SK-N-SH treated with all-trans-retinoic acid at 6 μM for 48 hours (cell line): ENCODE measurements around the gene ACSM3.

Experiments
- ATAC-seq: fragments of 200-7000 bp; cut with Tn5 transposase; 3 replicates; pipeline ENCODE4 v1.9.1; 2020; ENCODE audit warnings: mild to moderate bottlenecking, moderate library complexity
- ARNTL ChIP-seq: fragments of 450-650 bp; formaldehyde crosslinking; IDR thresholded peaks from 2 replicates; pipeline ENCODE4 v1.5.0; 2020; ENCODE audit warnings: low read depth, mild to moderate bottlenecking, moderate library complexity, borderline replicate concordance
- BACH2 ChIP-seq: fragments of 250-450 bp; sonication (Bioruptor Pico); IDR thresholded peaks from 2 replicates; pipeline ENCODE4 v1.9.0; 2021; ENCODE audit warnings: mild to moderate bottlenecking, borderline replicate concordance
- CSRNP3 ChIP-seq: fragments of 250-450 bp; sonication (Bioruptor Pico); IDR thresholded peaks from 2 replicates; pipeline ENCODE4 v1.5.1; 2021; ENCODE audit warnings: mild to moderate bottlenecking, moderate library complexity
- ESRRG ChIP-seq: fragments of 250-450 bp; sonication (Bioruptor Pico); IDR thresholded peaks from 2 replicates; pipeline ENCODE4 v1.6.1; 2021; ENCODE audit warnings: mild to moderate bottlenecking
- GLIS3 ChIP-seq: fragments of 250-450 bp; sonication (Bioruptor Pico); IDR thresholded peaks from 2 replicates; pipeline ENCODE4 v1.5.0; 2020; ENCODE audit warnings: mild to moderate bottlenecking, moderate library complexity
- ISL1 ChIP-seq: fragments of 250-450 bp; sonication (Bioruptor Pico); IDR thresholded peaks from 2 replicates; pipeline ENCODE4 v2.1.2; 2022; ENCODE audit warnings: mild to moderate bottlenecking, moderate library complexity
- OSR1 ChIP-seq: fragments of 250-450 bp; sonication (Bioruptor Pico); IDR thresholded peaks from 2 replicates; pipeline ENCODE4 v1.8.0; 2022; ENCODE audit warnings: moderate library complexity, mild to moderate bottlenecking, inconsistent platforms
- POU6F1 ChIP-seq: fragments of 250-450 bp; sonication (Bioruptor Pico); IDR thresholded peaks from 2 replicates; pipeline ENCODE4 v1.8.0; 2021; ENCODE audit warnings: low read depth, mild to moderate bottlenecking, moderate library complexity, borderline replicate concordance
- PPARA ChIP-seq: fragments of 250-450 bp; sonication (Bioruptor Pico); IDR thresholded peaks from 2 replicates; pipeline ENCODE4 v1.5.0; 2020; ENCODE audit warnings: mild to moderate bottlenecking, borderline replicate concordance
- RARB ChIP-seq: fragments of 250-450 bp; sonication (Bioruptor Pico); IDR thresholded peaks from 2 replicates; pipeline ENCODE4 v1.8.0; 2021; ENCODE audit warnings: mild to moderate bottlenecking, moderate library complexity
- SNAI2 ChIP-seq: fragments of 250-450 bp; sonication (Bioruptor Pico); IDR thresholded peaks from 2 replicates; pipeline ENCODE4 v1.5.0; 2020; ENCODE audit warnings: mild to moderate bottlenecking, moderate library complexity
- TCF4 ChIP-seq: fragments of 250-450 bp; sonication (Bioruptor Pico); IDR thresholded peaks from 2 replicates; pipeline ENCODE4 v1.8.0; 2021; ENCODE audit warnings: mild to moderate bottlenecking, moderate library complexity, borderline replicate concordance
- TOX ChIP-seq: fragments of 250-450 bp; sonication (Bioruptor Pico); IDR thresholded peaks from 2 replicates; pipeline ENCODE4 v1.8.0; 2021; ENCODE audit warnings: mild to moderate bottlenecking, moderate library complexity, borderline replicate concordance
- ZC3H10 ChIP-seq: fragments of 250-450 bp; sonication (Bioruptor Pico); IDR thresholded peaks from 2 replicates; pipeline ENCODE4 v1.5.1; 2021; ENCODE audit warnings: mild to moderate bottlenecking, moderate library complexity
- ZFP30 ChIP-seq: fragments of 450-650 bp; formaldehyde crosslinking; IDR thresholded peaks from 2 replicates; pipeline ENCODE4 v1.5.0; 2022; ENCODE audit warnings: mild to moderate bottlenecking, moderate library complexity
- ZNF565 ChIP-seq: fragments of 450-650 bp; formaldehyde crosslinking; conservative IDR thresholded peaks from 2 replicates; pipeline ENCODE4 v1.5.0; 2020; ENCODE audit warnings: low read depth, mild to moderate bottlenecking, moderate library complexity
- ZNF70 ChIP-seq: fragments of 450-650 bp; formaldehyde crosslinking; IDR thresholded peaks from 2 replicates; pipeline ENCODE4 v1.5.0; 2020; ENCODE audit warnings: mild to moderate bottlenecking, moderate library complexity
- TF ChIP-seq, protein P1 (sequence below): fragments of 250-450 bp; sonication (Bioruptor Pico); IDR thresholded peaks from 2 replicates; pipeline ENCODE4 v1.5.0; 2020; ENCODE audit warnings: mild to moderate bottlenecking, moderate library complexity
- TF ChIP-seq, protein P2 (sequence below): fragments of 250-450 bp; sonication (Bioruptor Pico); IDR thresholded peaks from 2 replicates; pipeline ENCODE4 v1.5.1; 2020; ENCODE audit warnings: low read depth, mild to moderate bottlenecking, moderate library complexity
- TF ChIP-seq, protein P3 (sequence below): fragments of 250-450 bp; sonication (Bioruptor Pico); IDR thresholded peaks from 2 replicates; pipeline ENCODE4 v1.8.0; 2020; ENCODE audit warnings: mild to moderate bottlenecking, moderate library complexity, borderline replicate concordance

Gene ACSM3

DNA sequence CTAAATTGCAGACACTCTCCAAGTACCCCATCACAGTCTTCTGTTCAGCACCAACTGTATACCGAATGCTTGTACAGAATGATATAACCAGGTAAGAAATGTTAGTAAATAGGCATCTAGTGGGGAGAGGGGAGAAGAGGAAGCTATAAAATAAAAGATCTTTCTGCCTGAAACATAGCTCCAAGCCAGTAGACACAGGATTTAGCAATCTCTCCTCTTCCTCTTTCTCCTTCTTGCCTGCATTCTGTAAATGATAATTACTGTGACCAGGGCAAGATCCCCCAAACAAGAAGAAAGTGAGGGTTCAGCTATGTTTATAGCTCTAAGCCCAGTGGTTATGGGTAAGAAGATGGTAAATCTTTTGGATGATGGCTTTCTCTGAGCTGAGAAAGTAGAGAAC lies 17.9 kb downstream of the ACSM3 start:
- no peak for ATAC-seq
- no peak for TF ChIP-seq GLIS3 (CRISPR knock-in tag)
- TF ChIP-seq CSRNP3 (CRISPR knock-in tag) = no peak
- TF ChIP-seq ZNF70 (CRISPR knock-in tag) = no peak
- TF ChIP-seq ZNF565 (CRISPR knock-in tag) = no peak
- no peak for TF ChIP-seq TCF4 (CRISPR knock-in tag)
- no peak for TF ChIP-seq ISL1 (CRISPR knock-in tag)
- no peak for TF ChIP-seq BACH2
- TF ChIP-seq, protein P1, sequence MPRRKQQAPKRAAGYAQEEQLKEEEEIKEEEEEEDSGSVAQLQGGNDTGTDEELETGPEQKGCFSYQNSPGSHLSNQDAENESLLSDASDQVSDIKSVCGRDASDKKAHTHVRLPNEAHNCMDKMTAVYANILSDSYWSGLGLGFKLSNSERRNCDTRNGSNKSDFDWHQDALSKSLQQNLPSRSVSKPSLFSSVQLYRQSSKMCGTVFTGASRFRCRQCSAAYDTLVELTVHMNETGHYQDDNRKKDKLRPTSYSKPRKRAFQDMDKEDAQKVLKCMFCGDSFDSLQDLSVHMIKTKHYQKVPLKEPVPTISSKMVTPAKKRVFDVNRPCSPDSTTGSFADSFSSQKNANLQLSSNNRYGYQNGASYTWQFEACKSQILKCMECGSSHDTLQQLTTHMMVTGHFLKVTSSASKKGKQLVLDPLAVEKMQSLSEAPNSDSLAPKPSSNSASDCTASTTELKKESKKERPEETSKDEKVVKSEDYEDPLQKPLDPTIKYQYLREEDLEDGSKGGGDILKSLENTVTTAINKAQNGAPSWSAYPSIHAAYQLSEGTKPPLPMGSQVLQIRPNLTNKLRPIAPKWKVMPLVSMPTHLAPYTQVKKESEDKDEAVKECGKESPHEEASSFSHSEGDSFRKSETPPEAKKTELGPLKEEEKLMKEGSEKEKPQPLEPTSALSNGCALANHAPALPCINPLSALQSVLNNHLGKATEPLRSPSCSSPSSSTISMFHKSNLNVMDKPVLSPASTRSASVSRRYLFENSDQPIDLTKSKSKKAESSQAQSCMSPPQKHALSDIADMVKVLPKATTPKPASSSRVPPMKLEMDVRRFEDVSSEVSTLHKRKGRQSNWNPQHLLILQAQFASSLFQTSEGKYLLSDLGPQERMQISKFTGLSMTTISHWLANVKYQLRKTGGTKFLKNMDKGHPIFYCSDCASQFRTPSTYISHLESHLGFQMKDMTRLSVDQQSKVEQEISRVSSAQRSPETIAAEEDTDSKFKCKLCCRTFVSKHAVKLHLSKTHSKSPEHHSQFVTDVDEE (CRISPR knock-in tag) = no peak
- TF ChIP-seq ZC3H10 (CRISPR knock-in tag) = no peak

DNA sequence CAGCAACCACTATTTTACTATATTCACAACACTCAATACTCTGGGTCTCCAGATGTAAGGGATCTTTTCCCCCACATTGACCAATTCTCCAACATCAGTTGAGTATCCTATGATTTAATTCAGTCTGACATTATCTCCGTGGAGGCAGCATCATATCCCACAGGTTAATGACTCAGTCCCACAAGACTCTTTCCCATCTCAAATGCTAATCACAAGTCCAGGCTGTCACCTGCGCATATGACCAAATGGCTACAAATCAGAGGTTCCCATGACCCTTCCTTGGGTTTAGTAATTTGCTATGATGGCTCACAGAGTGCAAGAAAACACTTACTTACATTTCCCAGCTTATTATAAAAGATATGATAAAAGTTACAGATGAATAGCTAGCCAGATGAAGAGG lies 18.7 kb downstream of the ACSM3 start:
- TF ChIP-seq OSR1 (CRISPR knock-in tag) (no peak), TOX (no peak), RARB (CRISPR knock-in tag) (no peak), ZNF70 (CRISPR knock-in tag) (no peak), ZC3H10 (CRISPR knock-in tag) (no peak), SNAI2 (CRISPR knock-in tag) (no peak), ZNF565 (CRISPR knock-in tag) (no peak), ISL1 (CRISPR knock-in tag) (no peak), GLIS3 (CRISPR knock-in tag) (no peak), ARNTL (CRISPR knock-in tag) (no peak), CSRNP3 (CRISPR knock-in tag) (no peak)
- TF ChIP-seq, protein P2, sequence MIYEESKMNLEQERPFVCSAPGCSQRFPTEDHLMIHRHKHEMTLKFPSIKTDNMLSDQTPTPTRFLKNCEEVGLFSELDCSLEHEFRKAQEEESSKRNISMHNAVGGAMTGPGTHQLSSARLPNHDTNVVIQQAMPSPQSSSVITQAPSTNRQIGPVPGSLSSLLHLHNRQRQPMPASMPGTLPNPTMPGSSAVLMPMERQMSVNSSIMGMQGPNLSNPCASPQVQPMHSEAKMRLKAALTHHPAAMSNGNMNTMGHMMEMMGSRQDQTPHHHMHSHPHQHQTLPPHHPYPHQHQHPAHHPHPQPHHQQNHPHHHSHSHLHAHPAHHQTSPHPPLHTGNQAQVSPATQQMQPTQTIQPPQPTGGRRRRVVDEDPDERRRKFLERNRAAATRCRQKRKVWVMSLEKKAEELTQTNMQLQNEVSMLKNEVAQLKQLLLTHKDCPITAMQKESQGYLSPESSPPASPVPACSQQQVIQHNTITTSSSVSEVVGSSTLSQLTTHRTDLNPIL = no peak
- TF ChIP-seq, protein P3, sequence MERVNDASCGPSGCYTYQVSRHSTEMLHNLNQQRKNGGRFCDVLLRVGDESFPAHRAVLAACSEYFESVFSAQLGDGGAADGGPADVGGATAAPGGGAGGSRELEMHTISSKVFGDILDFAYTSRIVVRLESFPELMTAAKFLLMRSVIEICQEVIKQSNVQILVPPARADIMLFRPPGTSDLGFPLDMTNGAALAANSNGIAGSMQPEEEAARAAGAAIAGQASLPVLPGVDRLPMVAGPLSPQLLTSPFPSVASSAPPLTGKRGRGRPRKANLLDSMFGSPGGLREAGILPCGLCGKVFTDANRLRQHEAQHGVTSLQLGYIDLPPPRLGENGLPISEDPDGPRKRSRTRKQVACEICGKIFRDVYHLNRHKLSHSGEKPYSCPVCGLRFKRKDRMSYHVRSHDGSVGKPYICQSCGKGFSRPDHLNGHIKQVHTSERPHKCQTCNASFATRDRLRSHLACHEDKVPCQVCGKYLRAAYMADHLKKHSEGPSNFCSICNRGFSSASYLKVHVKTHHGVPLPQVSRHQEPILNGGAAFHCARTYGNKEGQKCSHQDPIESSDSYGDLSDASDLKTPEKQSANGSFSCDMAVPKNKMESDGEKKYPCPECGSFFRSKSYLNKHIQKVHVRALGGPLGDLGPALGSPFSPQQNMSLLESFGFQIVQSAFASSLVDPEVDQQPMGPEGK (CRISPR knock-in tag) = no peak
- TF ChIP-seq, all 23 proteins: peak for 0
- ATAC-seq = no peak

GRCh38 chr16:20784204-20784603 lies 20.4 kb downstream of the ACSM3 start:
- ATAC-seq = no peak
- no peak for TF ChIP-seq CSRNP3 (CRISPR knock-in tag)
- TF ChIP-seq SNAI2 (CRISPR knock-in tag) = no peak
- TF ChIP-seq ZFP30 (CRISPR knock-in tag) = no peak
- TF ChIP-seq RARB (CRISPR knock-in tag) = no peak
- no peak for TF ChIP-seq TCF4 (CRISPR knock-in tag)
- TF ChIP-seq, protein P2 = no peak
- no peak for TF ChIP-seq ZNF565 (CRISPR knock-in tag)
- no peak for TF ChIP-seq PPARA (CRISPR knock-in tag)
- no peak for TF ChIP-seq ZC3H10 (CRISPR knock-in tag)
- TF ChIP-seq GLIS3 (CRISPR knock-in tag) = no peak
- no peak for TF ChIP-seq ZNF70 (CRISPR knock-in tag)
- TF ChIP-seq BACH2 = no peak
- TF ChIP-seq ESRRG = no peak
- TF ChIP-seq, protein P3 (CRISPR knock-in tag) = no peak
- TF ChIP-seq OSR1 (CRISPR knock-in tag) = no peak
- TF ChIP-seq ARNTL (CRISPR knock-in tag) = no peak
- no peak for TF ChIP-seq POU6F1 (CRISPR knock-in tag)
